Suprapubic skin (tissue), 4 donors: Measurements from ENCODE around the gene CALD1.

Experiments used
- CTCF ChIP-seq, 2 donors: fragments of 200-600 bp in 1 of 2; fragments of 450-650 bp in 1 of 2; sonication (generic) in 1 of 2; IDR thresholded peaks; one replicate each; pipeline ENCODE4 v1.5.1; 2016 to 2019; ENCODE audit warnings: antibody characterized with exemption in 2 of 2, mild to moderate bottlenecking in 1 of 2, moderate library complexity in 1 of 2
- POLR2A ChIP-seq, 2 donors: fragments of 450-650 bp; IDR thresholded peaks; one replicate each; pipeline ENCODE4 v1.6.1; 2017; ENCODE audit warnings: antibody characterized with exemption in 2 of 2, mild to moderate bottlenecking in 2 of 2, moderate library complexity in 2 of 2
- POLR2AphosphoS5 ChIP-seq, 3 donors: sonication (generic); formaldehyde crosslinking; IDR thresholded peaks; one replicate each; pipeline ENCODE4 v1.6.1; 2017; ENCODE audit warnings: antibody characterized with exemption in 3 of 3

GRCh38 chr7:134773164-134773563 lies 6.3 kb upstream of the CALD1 start:
- no peak for TF ChIP-seq CTCF (IDR thresholded peaks at IDR 0.05)
- TF ChIP-seq POLR2A (IDR thresholded peaks at IDR 0.05) = no peak
- no peak for TF ChIP-seq POLR2AphosphoS5 (IDR thresholded peaks at IDR 0.05)
